ENCODE results near the gene PAX5. TPM values are rescaled to one million over a fixed set of nuclear protein-coding genes. Genes with fewer than 3 reads are reported as not detected.

PAX5 gene
- polyA plus RNA-seq, 4 donors = under 0.01 to 1.1 (median 0.22) TPM; not detected in 1

DNA sequence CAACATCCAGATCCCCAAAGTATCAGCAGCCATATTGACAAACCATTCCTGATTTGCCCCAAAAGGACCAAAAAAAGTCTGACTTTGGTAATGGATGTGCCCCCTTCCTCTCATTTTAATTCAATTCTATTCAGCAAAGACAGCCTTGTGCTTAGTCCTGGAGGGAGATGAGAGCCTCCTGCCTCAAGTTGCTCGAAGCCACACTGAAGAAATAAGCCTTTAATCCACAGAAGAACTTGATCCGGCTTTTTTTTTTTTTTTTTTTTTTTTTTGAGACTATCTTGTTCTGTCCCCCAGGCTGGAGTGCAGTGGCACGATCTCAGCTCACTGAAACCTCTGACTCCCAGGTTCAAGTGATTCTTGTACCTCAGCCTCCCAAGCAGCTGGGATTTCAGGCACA lies 8.4 kb upstream of the PAX5 start:
- Histone ChIP-seq H3K27me3 (ENCODE audit: control insufficient read depth in 3 of 3, insufficient read depth in 3 of 3, low read length in 3 of 3) (peaks cover 5 to 78% (median 23%) of the 10 kb centered on the region in 3 donors), H3K4me3 (ENCODE audit: low read depth in 1 of 3, low read length in 3 of 3) (no peak overlapping the region), H3K27ac (ENCODE audit: low read depth in 1 of 3, low read length in 2 of 3) (no peak overlapping the region), H3K9me3 (ENCODE audit: control insufficient read depth in 2 of 2, insufficient read depth in 1 of 2, low read depth in 1 of 2, low read length in 1 of 2) (no peaks in the 10 kb centered on the region), H3K4me1 (ENCODE audit: control insufficient read depth in 3 of 3, insufficient read depth in 2 of 3, low read depth in 1 of 3, low read length in 2 of 3) (peaks cover 0 to 6% (median 3%) of the 10 kb centered on the region in 3 donors), H3K36me3 (ENCODE audit: control insufficient read depth in 3 of 3, insufficient read depth in 2 of 3, low read depth in 1 of 3, low read length in 3 of 3) (no peaks in the 10 kb centered on the region)
- DNase-seq = no peak
- 53 to 77% (median 60%) methylated on average over 2 to 3 of the region's 3 CpGs for WGBS, 3 donors
- FAIRE-seq = no peak

DNA sequence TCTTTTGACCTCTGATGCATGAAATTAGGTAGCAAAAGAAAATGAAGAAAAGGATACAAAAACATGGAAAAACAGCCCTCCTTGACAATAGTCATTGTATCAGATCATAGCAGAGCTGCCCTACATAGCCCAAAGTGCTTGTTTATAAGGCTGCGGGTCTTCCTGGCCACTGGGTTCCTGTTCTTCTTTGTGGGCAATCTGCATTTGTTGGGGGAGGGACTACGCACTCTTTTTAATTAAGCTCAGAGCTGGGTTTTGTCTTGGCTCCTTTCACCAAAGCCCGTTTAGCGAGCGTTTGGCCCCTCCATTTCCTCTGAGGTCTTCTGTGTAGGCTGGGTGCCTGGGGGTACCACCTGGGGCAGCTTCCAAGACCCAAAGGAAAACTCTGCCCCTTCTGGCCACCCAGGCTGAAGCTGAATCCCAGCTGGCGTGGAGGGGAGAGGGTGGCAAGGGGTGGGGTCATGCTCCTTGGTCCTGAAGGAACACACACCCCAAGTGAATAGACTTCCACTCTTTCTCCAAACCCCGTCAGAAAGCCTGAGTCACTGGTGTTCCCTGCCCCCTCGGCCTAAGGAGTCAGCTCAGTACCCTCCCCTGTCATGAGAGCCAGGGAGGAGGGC lies 6.5 kb upstream of the PAX5 start:
- no peaks in the 10 kb centered on the region for H3K36me3 ChIP-seq (ENCODE audit: control insufficient read depth in 3 of 3, insufficient read depth in 2 of 3, low read depth in 1 of 3, low read length in 3 of 3)
- H3K9me3 ChIP-seq (ENCODE audit: control insufficient read depth in 2 of 2, insufficient read depth in 1 of 2, low read depth in 1 of 2, low read length in 1 of 2) = no peaks in the 10 kb centered on the region
- H3K27me3 ChIP-seq (ENCODE audit: control insufficient read depth in 3 of 3, insufficient read depth in 3 of 3, low read length in 3 of 3) = peaks cover 5 to 84% (median 37%) of the 10 kb centered on the region in 3 donors
- H3K27ac ChIP-seq (ENCODE audit: low read depth in 1 of 3, low read length in 2 of 3) = no peak overlapping the region
- no peak overlapping the region for H3K4me3 ChIP-seq (ENCODE audit: low read depth in 1 of 3, low read length in 3 of 3)
- 54 to 65% (median 60%) methylated on average over 8 of the region's 8 CpGs for WGBS, 3 donors
- DNase-seq = no peak
- no peak for FAIRE-seq
- peaks cover 0 to 19% (median 10%) of the 10 kb centered on the region in 3 donors for H3K4me1 ChIP-seq (ENCODE audit: control insufficient read depth in 3 of 3, insufficient read depth in 2 of 3, low read depth in 1 of 3, low read length in 2 of 3)

DNA sequence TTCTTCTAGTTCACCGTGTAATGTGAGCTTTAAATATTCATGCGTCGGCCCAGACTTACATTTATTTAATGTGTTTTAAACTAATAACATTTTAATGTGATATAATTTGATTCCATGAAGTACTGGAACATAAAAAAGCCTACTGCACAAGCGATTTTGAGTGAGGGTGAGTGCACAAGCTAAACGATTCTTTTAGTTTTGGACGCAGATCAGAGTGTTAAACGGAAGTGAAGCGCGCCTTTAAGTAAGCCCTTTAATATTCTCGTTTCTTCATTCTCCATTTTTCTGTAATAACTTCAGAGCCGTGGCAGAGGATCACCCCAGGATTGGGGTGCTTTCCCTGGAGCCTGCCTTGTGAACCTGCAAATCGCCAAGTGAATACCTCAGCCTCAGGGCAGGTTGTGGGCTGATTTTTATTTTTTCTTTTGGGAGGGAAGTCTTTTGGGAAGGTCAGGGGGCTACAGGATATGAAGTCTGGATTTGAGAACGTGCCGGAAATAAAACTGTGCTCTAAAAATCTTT lies 4.9 kb upstream of the PAX5 start:
- peaks cover 0 to 22% (median 12%) of the 10 kb centered on the region in 3 donors for H3K4me1 ChIP-seq (ENCODE audit: control insufficient read depth in 3 of 3, insufficient read depth in 2 of 3, low read depth in 1 of 3, low read length in 2 of 3)
- H3K9me3 ChIP-seq (ENCODE audit: control insufficient read depth in 2 of 2, insufficient read depth in 1 of 2, low read depth in 1 of 2, low read length in 1 of 2) = no peaks in the 10 kb centered on the region
- DNase-seq (peak in 1 of 2 donors; percentile 14), FAIRE-seq (no peak)
- no peaks in the 10 kb centered on the region for H3K36me3 ChIP-seq (ENCODE audit: control insufficient read depth in 3 of 3, insufficient read depth in 2 of 3, low read depth in 1 of 3, low read length in 3 of 3)
- 29 to 46% (median 30%) methylated on average over 14 of the region's 14 CpGs for WGBS, 3 donors
- H3K27me3 ChIP-seq (ENCODE audit: control insufficient read depth in 3 of 3, insufficient read depth in 3 of 3, low read length in 3 of 3) = peaks cover 5 to 89% (median 52%) of the 10 kb centered on the region in 3 donors
- H3K4me3 ChIP-seq (ENCODE audit: low read depth in 1 of 3, low read length in 3 of 3) = no peak overlapping the region
- no peak overlapping the region for H3K27ac ChIP-seq (ENCODE audit: low read depth in 1 of 3, low read length in 2 of 3)

DNA sequence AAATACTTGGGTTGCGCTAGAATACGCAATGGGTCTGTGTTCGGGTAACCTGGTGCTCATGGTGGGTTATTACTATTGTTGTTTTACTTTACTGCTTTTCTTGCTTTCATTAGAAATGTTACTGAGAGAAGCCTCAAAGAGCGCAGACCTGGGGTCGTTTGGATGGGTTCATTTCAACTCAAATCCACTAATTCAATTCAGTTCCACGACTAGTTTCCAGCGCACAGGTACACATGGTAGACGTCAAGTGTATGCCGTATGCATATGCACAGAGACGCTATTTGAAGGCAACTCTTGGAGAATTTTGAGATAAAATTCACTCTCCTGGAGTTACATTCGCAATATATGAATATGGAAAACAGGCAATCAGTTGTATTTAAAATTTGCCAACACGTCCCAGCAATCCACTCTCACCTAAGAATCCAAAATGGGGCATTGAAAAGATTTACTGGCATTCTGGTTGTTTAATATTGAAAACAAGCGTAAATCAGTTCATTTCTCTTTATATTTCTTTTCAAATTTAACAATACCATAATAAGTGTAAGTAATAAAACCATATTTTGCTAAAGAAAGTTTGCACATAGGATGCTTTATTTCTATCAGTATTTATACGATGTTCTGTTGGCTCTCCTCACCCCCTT lies 4.4 kb upstream of the PAX5 start:
- Histone ChIP-seq H3K9me3 (ENCODE audit: control insufficient read depth in 2 of 2, insufficient read depth in 1 of 2, low read depth in 1 of 2, low read length in 1 of 2) (no peaks in the 10 kb centered on the region), H3K4me3 (ENCODE audit: low read depth in 1 of 3, low read length in 3 of 3) (no peak overlapping the region), H3K4me1 (ENCODE audit: control insufficient read depth in 3 of 3, insufficient read depth in 2 of 3, low read depth in 1 of 3, low read length in 2 of 3) (peaks cover 0 to 22% (median 12%) of the 10 kb centered on the region in 3 donors), H3K36me3 (ENCODE audit: control insufficient read depth in 3 of 3, insufficient read depth in 2 of 3, low read depth in 1 of 3, low read length in 3 of 3) (no peaks in the 10 kb centered on the region), H3K27me3 (ENCODE audit: control insufficient read depth in 3 of 3, insufficient read depth in 3 of 3, low read length in 3 of 3) (peaks cover 5 to 93% (median 56%) of the 10 kb centered on the region in 3 donors), H3K27ac (ENCODE audit: low read depth in 1 of 3, low read length in 2 of 3) (no peak overlapping the region)
- DNase-seq = peak in 1 of 2 donors; percentile 23
- no peak for FAIRE-seq
- 21 to 29% (median 27%) methylated on average over 14 of the region's 14 CpGs for WGBS, 3 donors

DNA sequence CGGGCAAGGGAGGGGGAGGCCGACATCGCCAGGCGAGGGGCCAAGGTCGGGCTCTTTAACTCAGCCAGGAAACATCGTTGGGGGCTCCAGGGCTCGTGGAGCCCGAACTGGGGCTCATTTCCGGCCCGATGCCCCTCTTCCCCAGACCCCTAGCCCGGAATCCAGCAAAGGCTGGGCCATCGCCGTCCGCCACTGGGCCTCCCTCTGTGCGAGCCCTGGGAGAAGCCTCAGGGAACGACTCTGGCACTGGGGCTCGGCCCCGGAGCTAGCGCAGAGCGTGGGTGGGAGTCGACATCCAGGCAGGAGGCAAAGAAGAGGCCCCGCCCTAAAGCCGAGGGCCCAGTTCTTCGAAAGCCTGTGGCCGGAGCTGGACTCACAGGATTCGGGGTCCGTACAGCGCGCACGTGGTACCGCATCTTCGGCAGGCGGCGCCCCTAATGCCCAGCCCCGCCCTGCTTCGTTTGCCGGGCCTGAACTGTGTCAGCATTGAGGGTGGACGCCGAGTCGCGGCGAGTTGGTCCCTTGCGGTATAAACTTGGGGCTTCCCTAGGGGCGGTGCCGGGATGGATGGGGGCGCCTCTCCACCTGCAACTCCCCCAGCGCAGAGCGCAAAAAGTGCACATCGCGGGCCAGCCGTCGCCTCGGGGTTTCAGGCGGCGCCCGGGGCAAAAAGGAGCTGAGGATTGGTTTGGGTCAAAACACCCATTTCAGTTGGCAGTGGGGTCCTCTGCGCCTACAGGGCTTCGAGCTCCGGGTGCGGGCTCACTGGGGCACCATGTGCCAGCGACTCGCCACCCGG lies 3.6 kb upstream of the PAX5 start:
- FAIRE-seq (no peak), DNase-seq (peak in 1 of 2 donors; percentile 26)
- peak overlapping the region in 1 of 3 donors; percentile 57 for H3K27ac ChIP-seq (ENCODE audit: low read depth in 1 of 3, low read length in 2 of 3)
- H3K4me1 ChIP-seq (ENCODE audit: control insufficient read depth in 3 of 3, insufficient read depth in 2 of 3, low read depth in 1 of 3, low read length in 2 of 3) = peaks cover 0 to 22% (median 12%) of the 10 kb centered on the region in 3 donors
- H3K4me3 ChIP-seq (ENCODE audit: low read depth in 1 of 3, low read length in 3 of 3) = peak overlapping the region; percentile 20 to 41 (median 37)
- no peaks in the 10 kb centered on the region for H3K36me3 ChIP-seq (ENCODE audit: control insufficient read depth in 3 of 3, insufficient read depth in 2 of 3, low read depth in 1 of 3, low read length in 3 of 3)
- no peaks in the 10 kb centered on the region for H3K9me3 ChIP-seq (ENCODE audit: control insufficient read depth in 2 of 2, insufficient read depth in 1 of 2, low read depth in 1 of 2, low read length in 1 of 2)
- peaks cover 5 to 93% (median 60%) of the 10 kb centered on the region in 3 donors for H3K27me3 ChIP-seq (ENCODE audit: control insufficient read depth in 3 of 3, insufficient read depth in 3 of 3, low read length in 3 of 3)
- WGBS, 3 donors = 2 to 7% (median 5%) methylated on average over 58 to 63 of the region's 63 CpGs

DNA sequence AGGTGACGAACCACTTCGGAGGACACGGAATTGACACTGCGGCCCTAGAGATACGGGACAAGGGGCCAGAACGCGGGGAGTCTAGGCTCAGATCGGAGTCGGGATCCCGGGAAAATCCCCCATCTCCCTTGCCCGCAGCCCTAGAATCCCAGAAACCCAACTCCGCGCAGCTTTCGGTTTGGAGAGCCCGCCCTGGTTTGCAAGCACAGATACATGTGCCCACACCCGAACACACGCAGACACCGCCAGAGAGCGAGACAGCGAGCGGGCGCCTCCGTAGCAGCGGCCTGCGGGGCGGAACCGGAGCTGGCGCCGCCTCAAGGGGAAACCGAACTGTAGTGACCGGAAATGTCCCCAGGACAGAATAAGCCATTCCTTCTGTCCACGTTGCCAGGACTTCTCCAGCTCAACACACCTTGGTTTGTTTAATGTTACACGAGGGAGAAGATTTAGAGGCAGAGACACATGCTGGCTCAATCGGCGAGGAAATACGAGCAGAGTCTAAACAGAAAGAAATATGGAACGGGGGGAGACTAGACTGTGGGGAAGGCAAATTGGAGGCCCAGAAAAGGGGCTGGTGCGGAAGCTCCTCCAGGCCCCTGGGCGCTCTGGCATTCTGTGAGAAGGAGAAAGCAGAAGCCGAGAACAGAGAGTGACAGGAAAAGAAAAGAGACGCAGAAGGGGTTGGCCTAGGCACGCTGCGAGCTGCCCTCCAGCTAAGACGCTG lies 2.9 kb upstream of the PAX5 start:
- H3K4me3 ChIP-seq (ENCODE audit: low read depth in 1 of 3, low read length in 3 of 3) = peak overlapping the region; percentile 37 to 49 (median 41)
- FAIRE-seq (no peak), DNase-seq (peak; percentile 43 to 63)
- H3K27me3 ChIP-seq (ENCODE audit: control insufficient read depth in 3 of 3, insufficient read depth in 3 of 3, low read length in 3 of 3) = peaks cover 5 to 95% (median 64%) of the 10 kb centered on the region in 3 donors
- no peaks in the 10 kb centered on the region for H3K9me3 ChIP-seq (ENCODE audit: control insufficient read depth in 2 of 2, insufficient read depth in 1 of 2, low read depth in 1 of 2, low read length in 1 of 2)
- 0 to 1% (median 1%) methylated on average over 41 to 44 of the region's 44 CpGs for WGBS, 3 donors
- H3K36me3 ChIP-seq (ENCODE audit: control insufficient read depth in 3 of 3, insufficient read depth in 2 of 3, low read depth in 1 of 3, low read length in 3 of 3) = no peaks in the 10 kb centered on the region
- H3K4me1 ChIP-seq (ENCODE audit: control insufficient read depth in 3 of 3, insufficient read depth in 2 of 3, low read depth in 1 of 3, low read length in 2 of 3) = peaks cover 0 to 22% (median 12%) of the 10 kb centered on the region in 3 donors
- H3K27ac ChIP-seq (ENCODE audit: low read depth in 1 of 3, low read length in 2 of 3) = peak overlapping the region in 1 of 3 donors; percentile 57

DNA sequence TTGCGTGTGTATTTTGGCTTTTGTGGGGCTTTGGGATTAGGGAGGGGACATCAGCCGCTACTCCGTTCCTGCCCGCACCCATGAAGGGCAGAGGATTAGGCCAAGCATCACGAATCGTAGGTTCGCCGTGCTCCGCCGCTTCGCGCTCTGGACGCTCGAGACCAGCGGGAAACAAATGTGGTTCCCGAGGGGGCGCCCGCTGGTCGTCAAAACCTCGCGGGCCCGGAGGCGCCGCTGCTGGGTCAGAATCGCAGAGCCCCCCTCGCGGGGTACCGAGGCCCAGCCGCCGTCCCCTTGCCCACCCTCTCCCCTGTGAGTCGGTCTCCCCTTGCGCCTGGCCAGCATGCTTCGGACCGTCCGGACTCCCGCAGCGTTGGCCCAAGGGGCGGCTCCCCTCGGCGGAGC lies 2.3 kb upstream of the PAX5 start:
- peak overlapping the region in 1 of 3 donors; percentile 27 for H3K27ac ChIP-seq (ENCODE audit: low read depth in 1 of 3, low read length in 2 of 3)
- FAIRE-seq = no peak
- 2 to 4% (median 3%) methylated on average over 22 to 40 of the region's 40 CpGs for WGBS, 3 donors
- peak overlapping the region; percentile 37 to 49 (median 41) for H3K4me3 ChIP-seq (ENCODE audit: low read depth in 1 of 3, low read length in 3 of 3)
- H3K4me1 ChIP-seq (ENCODE audit: control insufficient read depth in 3 of 3, insufficient read depth in 2 of 3, low read depth in 1 of 3, low read length in 2 of 3) = peaks cover 0 to 22% (median 12%) of the 10 kb centered on the region in 3 donors
- DNase-seq = peak in 1 of 2 donors; percentile 37
- H3K36me3 ChIP-seq (ENCODE audit: control insufficient read depth in 3 of 3, insufficient read depth in 2 of 3, low read depth in 1 of 3, low read length in 3 of 3) = no peaks in the 10 kb centered on the region
- H3K27me3 ChIP-seq (ENCODE audit: control insufficient read depth in 3 of 3, insufficient read depth in 3 of 3, low read length in 3 of 3) = peaks cover 5 to 95% (median 68%) of the 10 kb centered on the region in 3 donors
- peaks cover 0 to 2% of the 10 kb centered on the region in 2 donors for H3K9me3 ChIP-seq (ENCODE audit: control insufficient read depth in 2 of 2, insufficient read depth in 1 of 2, low read depth in 1 of 2, low read length in 1 of 2)
